ENCODE results near the gene SBNO2.
A peak's percentile ranks its signal among the peaks of the same experiment; 100 is the strongest.
"Not testable (repeated sequence)": the region's sequence is repeated elsewhere in the genome, so short reads cannot be mapped to it uniquely, and the experiment has no call there.

SBNO2 gene

DNA sequence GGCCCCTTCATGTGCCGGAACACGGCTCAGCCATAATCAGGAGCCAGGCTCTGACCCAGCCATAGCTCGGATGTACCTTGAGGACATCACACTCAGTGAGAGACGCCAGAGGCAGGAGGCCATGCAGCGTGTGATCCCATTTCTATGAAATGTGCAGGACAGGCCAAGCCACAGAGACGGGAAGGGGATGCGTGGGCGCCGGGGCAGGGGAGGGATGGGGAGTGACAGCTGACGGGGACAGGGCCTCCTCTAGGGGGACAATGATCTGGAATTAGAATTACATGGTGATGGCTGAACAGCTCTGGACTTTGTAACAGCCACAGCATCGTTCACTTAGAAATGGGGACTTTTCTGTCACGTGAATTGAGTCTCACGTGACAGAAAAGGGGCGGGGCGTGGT, 34.9 kb downstream of the SBNO2 start:
- DNase-seq (ENCODE audit: low read depth in 1 of 2, low spot score in 1 of 2), result no peak

- DNase-seq (ENCODE audit: low read depth in 1 of 2, low spot score in 1 of 2), result no peak
Measured at GRCh38 chr19:1138121-1138520, 35.9 kb downstream of the SBNO2 start.

- no peak for DNase-seq (ENCODE audit: low read depth in 1 of 2, low spot score in 1 of 2)
Measured at GRCh38 chr19:1136621-1137317, 37.3 kb downstream of the SBNO2 start.

DNA sequence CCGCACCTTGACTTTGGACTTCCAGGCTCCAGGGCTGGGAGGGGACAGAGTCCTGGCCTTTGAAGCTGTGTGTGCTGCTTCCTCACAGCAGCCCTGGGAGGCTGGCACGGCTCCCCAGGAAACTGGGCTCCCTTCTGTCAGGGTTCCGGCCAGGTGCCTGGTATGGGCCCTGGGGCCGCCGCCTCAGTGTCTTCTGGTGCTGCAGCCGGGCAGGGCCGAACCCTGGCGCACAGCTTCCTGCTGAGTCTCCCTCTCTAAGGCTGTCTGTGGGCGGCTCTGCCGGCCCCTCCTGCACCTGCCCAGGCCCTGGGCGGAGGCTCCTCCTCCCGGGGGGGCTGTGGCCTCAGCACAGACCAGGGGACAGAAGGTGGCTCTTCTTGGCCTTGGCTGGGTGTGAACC, 37.9 kb downstream of the SBNO2 start:
- no peak for DNase-seq (ENCODE audit: low read depth in 1 of 2, low spot score in 1 of 2)

DNA sequence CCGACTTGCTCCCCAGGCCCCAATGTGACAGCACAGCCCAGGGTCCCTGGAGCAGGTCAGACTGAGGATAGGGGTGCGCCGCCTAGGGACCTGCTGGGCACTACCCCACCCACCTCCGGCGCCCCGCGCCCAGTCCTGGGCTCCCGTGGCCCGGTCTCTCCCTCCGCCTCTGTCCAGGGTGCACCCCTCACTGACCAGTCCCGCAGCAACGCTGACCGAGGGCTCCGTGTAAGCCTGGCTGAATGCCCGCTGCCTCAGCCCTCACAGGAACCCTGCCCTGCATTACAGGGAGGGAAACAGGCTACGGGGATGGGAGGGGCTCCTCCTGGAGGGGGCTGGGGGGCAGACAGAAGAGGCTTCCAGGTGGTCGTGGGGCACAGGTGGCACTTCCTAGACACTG, 38.6 kb downstream of the SBNO2 start:
- DNase-seq (ENCODE audit: low read depth in 1 of 2, low spot score in 1 of 2), result no peak

GRCh38 chr19:1134431-1134830, 39.6 kb downstream of the SBNO2 start:
- no peak for DNase-seq (ENCODE audit: low read depth in 1 of 2, low spot score in 1 of 2)

GRCh38 chr19:1133471-1133929, 40.6 kb downstream of the SBNO2 start:
- peak; percentile 57 to 61 for DNase-seq (ENCODE audit: low read depth in 1 of 2, low spot score in 1 of 2)

DNA sequence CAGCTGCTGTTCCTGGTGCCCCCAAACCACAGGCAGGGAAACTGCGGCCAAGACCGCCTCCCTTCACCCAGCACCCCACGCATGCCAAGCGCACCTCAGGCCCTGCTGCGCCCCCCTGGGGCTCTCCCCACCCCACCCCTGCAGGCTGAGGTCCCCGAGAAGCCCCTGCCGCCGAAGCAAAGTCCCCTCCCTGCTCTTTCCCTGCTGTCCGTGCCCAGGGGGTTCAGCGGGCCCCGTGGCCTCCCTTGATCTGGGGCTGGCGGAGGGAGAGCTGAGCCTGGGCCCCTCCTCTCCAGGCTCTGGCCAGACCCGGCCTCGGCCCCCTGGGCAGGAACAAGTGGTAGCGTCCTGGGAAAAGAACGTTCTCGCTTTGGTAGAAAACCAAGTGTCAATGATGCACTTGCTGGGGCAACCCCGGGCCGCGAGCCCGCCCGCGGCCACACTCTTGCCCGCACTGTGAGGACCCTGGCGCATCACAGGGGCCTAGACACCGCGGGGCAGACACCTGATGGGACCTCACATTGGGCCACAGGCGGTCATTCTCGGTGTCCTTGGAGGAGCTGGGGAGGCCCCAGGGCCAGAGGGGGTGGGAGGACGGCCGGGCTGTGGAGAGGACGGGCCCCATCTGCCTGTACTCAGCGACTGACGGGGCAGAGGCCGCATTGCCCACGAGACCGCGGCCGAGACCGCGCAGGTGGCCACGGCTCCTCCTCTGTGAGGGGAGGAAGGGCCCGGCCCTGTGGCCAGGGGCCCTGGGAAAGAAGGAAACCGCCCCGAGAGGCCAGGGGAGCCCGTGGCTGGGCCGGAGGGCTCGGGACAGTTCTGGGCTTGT, 41.3 kb downstream of the SBNO2 start:
- no peak for DNase-seq (ENCODE audit: low read depth in 1 of 2, low spot score in 1 of 2)

DNA sequence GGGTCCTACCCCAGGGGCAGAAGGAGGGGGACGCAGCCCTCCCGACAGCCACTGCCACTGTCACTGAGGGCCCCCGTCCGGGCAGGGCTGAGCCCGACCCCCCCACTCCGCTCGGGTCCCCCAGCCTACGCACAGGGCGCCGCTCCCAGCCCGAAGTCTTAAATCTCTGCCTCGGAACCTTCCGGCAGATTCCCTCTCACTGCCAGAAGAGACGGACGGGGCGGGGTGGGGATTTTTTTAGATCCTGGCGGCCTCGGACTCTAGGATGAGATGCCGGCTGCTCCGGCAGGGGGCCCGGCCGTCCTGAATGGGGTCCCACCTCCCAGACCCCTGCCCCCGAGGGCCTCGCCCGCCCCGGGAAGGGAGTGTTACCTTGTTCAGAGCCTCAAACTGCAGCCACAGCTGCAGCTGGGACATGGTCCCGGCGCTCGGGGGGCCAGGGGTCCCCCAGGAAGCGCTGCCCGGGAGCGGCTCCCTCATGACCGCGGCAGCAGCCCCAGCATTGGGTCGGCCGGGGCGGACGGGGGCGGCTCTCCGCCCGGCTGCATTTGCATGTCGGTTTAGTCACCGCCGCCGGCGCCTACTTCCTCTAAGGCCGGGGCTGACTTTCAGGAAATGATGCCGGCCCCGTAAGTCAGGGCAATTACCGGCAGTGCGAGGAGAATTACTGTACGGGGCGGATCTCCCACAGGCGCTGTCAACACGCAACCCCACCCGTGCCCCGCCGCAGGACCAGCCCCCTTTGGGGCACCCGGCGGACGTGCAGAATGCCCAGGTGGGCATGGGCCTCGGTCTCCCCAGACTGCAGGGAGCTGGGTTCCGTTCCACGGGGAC, 42.1 kb downstream of the SBNO2 start:
- peak; percentile 76 to 85 for DNase-seq (ENCODE audit: low read depth in 1 of 2, low spot score in 1 of 2)

DNA sequence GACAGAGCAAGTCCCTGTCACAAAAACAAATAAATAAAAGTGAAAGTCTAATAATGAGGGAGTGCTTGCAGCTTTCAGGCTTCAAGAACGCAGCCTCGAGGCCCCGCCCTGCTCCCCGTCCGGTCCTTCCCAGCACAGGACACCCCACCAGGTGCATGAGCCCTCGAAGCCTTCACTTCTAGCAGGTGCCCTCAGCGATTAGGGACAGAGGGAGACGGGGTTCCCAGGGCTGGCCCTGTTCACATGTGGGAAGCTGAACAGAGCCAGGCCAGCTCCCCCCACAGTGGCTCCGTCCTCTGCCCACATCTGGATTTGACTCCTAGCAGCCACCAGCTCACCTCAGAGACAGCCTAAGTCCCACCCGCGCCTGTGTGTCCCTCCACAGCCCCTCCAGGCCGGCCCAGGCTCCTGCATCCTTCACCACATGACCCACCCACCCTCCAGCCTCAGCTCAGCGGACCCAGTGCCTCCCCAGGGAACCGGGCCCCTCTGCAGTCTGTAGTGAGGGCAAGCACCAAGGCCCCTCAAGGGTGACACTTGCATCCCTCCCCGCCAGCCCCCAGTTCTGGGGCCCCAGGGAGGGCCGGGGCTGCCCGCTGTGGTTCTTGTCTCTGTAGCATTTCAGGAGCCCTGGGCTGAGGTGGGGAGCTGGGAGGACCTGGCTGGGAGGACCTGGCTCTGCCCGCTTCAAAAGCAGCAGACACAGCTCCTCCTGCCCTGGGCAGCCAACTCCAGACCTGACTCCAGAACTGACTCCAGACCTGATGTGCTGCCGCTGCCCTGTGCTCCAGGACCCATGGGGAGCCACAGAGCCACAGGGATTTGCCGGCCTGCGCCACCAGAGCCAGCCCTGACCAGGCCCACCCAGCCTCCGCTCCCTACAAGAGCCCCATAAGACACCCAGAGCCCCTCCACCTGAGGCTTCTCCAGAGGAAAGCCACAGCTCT, 43.0 kb downstream of the SBNO2 start:
- DNase-seq (ENCODE audit: low read depth in 1 of 2, low spot score in 1 of 2), result peak; percentile 32 to 35

- no peak for DNase-seq (ENCODE audit: low read depth in 1 of 2, low spot score in 1 of 2)
Measured at GRCh38 chr19:1129535-1129934, 44.5 kb downstream of the SBNO2 start.

DNA sequence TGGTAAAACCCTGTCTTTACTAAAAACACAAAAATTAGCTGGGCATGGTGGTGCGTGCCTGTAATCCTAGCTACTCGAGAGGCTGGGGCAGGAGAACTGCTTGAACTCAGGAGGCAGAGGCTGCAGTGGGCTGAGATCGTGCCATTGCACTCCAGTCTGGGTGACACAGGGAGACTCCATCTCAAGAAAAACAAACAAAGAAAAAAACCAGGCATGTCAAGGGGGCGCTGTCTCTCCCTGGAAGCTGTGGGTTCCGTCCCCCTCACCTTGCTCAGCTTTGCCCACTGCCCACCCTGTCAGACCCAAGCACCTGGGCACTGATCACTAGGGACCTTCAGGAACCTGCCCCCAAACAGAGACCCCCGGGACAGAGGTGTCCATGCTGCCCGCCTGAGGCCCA, 45.0 kb downstream of the SBNO2 start:
- DNase-seq (ENCODE audit: low read depth in 1 of 2, low spot score in 1 of 2), result not testable (repeated sequence)

GRCh38 chr19:1128106-1128505, 46.0 kb downstream of the SBNO2 start:
- DNase-seq (ENCODE audit: low read depth in 1 of 2, low spot score in 1 of 2), result no peak

DNA sequence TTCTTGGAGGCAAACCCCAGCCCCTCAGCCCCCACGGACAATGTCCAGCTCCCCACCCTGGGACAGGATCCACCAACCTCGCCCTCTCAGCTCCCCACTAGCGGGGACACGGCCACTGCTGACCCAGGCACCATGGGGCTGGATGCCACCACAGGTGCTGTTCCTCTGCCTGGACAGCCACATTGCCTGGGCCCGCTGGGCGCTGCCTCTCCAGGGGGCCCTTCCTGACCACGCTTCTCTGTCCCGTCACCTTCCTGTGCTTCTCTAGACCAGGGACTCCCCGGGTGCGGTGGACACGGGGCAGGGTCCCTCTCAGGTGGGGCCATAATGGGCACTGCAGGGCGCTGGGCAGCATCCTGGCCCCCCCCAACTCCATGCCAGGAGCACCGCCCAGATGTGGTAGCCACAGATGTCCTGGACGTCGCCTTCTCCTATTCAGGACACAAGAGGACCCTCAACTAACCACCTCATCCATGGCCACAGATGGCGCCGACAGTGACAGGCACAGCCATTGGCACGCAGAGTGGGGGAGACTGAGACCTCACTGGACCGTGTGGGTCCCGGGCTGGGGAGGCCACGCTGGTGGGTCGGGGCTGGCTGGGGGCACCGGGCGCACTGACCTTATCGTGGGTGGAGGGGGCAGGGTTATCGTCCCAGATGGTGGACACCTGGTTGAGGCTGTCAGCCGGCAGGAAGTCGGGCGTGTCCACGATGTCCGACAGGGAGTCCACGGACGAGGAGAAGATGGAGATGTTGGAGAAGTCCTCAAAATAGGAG, 46.9 kb downstream of the SBNO2 start:
- DNase-seq (ENCODE audit: low read depth in 1 of 2, low spot score in 1 of 2), result no peak

DNA sequence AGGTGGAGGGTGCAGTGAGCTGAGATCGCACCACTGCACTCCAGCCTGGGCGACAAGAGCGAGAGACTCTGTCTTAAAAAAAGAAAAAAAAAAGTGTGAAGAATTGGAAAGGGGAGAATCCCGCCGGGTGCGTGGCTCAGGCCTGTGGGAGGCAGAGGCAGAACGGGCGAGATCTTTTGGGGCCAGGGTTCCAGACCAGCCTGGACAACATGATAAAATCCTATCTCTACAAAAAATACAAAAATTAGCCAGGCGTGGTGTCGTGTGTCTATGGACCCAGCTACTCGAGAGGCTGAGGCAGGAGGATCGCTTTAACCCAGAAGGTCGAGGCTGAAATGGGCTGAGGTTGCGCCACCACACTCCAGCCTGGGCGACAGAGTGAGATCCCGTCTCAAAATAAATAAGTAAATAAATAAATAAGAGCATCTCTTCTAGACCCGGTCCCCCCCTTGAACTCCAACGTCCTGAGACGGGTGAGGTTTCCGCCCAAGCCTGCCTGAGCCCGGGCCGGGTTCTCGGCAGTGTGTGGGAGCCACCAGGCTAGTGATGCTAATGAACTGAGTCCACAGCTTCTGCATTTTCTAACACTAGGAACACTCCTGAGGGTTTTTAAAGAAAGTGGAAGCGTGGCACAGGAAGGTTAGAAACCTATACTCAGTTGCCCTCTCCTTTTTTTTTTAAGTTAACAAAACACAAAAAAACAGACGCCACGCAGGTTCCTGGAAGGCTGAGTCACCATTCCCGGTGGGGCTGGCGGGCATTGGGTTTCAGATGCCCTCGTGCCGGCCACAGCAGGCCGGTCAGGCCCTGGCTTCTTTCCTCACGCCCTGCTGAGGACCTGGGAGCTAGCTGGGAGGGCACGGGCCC, 48.2 kb downstream of the SBNO2 start:
- DNase-seq (ENCODE audit: low read depth in 1 of 2, low spot score in 1 of 2), result no peak

GRCh38 chr19:1123885-1124677, 50.0 kb downstream of the SBNO2 start:
- no peak for DNase-seq (ENCODE audit: low read depth in 1 of 2, low spot score in 1 of 2)

GRCh38 chr19:1123381-1123780, 50.7 kb downstream of the SBNO2 start:
- no peak for DNase-seq (ENCODE audit: low read depth in 1 of 2, low spot score in 1 of 2)

DNA sequence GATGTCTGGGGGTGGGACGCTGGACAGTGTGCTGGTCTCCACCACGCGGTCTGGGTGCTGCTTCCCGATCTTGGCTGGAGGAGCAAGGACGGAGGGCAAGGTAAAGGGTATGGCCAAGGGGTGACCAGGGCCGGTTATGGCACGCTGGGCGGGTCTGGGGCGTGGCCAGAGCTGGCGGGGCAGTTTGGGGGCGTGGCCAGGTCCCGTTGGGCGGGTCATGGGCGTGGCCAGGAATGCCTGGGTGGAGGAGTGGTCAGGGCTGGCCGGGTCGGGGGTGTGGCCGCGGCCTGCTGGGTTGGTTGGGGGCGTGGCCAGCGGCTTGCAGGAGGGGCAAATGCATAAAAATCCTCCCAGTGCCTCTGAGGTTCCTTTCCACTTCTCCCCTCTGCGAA, 51.1 kb downstream of the SBNO2 start:
- DNase-seq (ENCODE audit: low read depth in 1 of 2, low spot score in 1 of 2), result no peak

All from activated CD4-positive, alpha-beta T cell treated with anti-CD3 and anti-CD28 coated beads, Interleukin-2, amount 50 U/mL, for 24 hours (primary cell).